Measurements from ENCODE around the gene LRRC43. TPM values are rescaled to one million over a fixed set of nuclear protein-coding genes. Genes with fewer than 3 reads are reported as not detected.

Gene LRRC43
- polyA plus RNA-seq, 4 donors: 0.27 to 1.1 TPM; not detected in 2

DNA sequence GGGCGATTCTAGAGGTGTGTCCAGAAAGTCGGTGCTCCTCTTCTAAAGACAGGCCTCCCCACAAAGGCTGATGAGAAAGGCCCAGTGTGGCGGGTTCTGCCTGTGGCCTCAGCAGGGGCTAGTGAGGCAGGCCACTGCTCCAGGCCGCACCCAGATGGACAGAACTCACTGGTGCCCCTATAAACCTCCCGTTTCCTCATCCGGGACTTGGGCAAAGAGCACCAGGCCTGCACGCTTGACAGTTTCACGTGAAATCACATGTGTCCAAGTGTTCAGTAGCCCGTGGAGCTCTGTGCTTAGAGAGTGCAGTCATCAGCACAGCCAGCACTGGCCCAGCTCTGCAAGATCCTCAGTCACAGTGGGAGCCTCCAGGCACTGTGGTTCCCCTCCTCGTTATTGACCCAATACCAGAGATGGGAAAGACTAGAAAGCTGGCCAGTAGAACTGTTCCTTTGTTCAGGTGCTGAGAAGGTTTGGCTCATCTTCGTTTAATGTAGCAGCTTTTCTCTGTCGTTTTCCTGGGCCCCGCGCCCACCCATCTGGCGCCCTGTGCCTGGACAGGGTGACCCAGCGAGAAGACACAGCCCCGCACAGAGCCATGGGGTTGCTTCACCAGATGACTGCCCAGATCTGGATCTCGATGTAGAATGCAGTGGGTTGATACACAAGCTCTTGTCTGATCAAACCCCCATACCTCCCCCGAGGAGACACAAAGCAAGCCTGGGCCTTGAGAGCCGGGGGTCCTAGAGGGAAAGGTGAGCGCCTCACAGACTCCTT is 35.2 kb upstream of the LRRC43 start:
- Histone ChIP-seq H3K27ac (ENCODE audit: low read depth in 1 of 3, low read length in 2 of 3) (no peak overlapping the region), H3K27me3 (ENCODE audit: control insufficient read depth in 3 of 3, insufficient read depth in 3 of 3, low read length in 3 of 3) (no peaks in the 10 kb centered on the region), H3K9me3 (ENCODE audit: control insufficient read depth in 2 of 2, insufficient read depth in 1 of 2, low read depth in 1 of 2, low read length in 1 of 2) (no peaks in the 10 kb centered on the region), H3K36me3 (ENCODE audit: control insufficient read depth in 3 of 3, insufficient read depth in 2 of 3, low read depth in 1 of 3, low read length in 3 of 3) (peaks cover 0 to 46% (median 0%) of the 10 kb centered on the region in 3 donors), H3K4me3 (ENCODE audit: low read depth in 1 of 3, low read length in 3 of 3) (no peak overlapping the region), H3K4me1 (ENCODE audit: control insufficient read depth in 3 of 3, insufficient read depth in 2 of 3, low read depth in 1 of 3, low read length in 2 of 3) (no peaks in the 10 kb centered on the region)
- FAIRE-seq (no peak), DNase-seq (no peak)
- WGBS, 3 donors: 53 to 81% (median 67%) methylated on average over 21 of the region's 21 CpGs

DNA sequence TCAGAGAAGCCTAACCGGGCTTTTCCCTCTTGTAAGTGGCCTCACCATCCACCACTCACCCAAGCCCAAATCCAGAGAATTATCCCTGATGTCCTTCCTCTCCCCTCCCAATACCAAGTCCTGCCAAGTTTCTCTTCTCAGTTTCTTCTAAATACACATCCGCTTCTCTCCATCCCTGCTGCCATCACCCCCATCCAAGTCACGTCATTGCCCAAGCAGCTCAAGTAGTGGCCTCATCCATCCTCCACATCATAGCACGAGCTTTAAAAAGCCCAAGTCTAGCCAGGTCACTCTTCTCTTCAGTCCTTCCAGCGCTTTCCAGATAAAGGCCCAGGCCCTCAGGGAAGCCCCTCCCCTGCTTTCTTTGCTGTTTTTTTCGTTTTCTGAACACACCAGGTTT is 34.3 kb upstream of the LRRC43 start:
- WGBS, 3 donors: 31 to 49% (median 46%) methylated on average over 6 of the region's 6 CpGs
- no peak overlapping the region for H3K4me3 ChIP-seq (ENCODE audit: low read depth in 1 of 3, low read length in 3 of 3)
- H3K9me3 ChIP-seq (ENCODE audit: control insufficient read depth in 2 of 2, insufficient read depth in 1 of 2, low read depth in 1 of 2, low read length in 1 of 2): no peaks in the 10 kb centered on the region
- peaks cover 0 to 36% (median 0%) of the 10 kb centered on the region in 3 donors for H3K36me3 ChIP-seq (ENCODE audit: control insufficient read depth in 3 of 3, insufficient read depth in 2 of 3, low read depth in 1 of 3, low read length in 3 of 3)
- H3K4me1 ChIP-seq (ENCODE audit: control insufficient read depth in 3 of 3, insufficient read depth in 2 of 3, low read depth in 1 of 3, low read length in 2 of 3): no peaks in the 10 kb centered on the region
- FAIRE-seq: no peak
- no peaks in the 10 kb centered on the region for H3K27me3 ChIP-seq (ENCODE audit: control insufficient read depth in 3 of 3, insufficient read depth in 3 of 3, low read length in 3 of 3)
- H3K27ac ChIP-seq (ENCODE audit: low read depth in 1 of 3, low read length in 2 of 3): no peak overlapping the region
- no peak for DNase-seq

DNA sequence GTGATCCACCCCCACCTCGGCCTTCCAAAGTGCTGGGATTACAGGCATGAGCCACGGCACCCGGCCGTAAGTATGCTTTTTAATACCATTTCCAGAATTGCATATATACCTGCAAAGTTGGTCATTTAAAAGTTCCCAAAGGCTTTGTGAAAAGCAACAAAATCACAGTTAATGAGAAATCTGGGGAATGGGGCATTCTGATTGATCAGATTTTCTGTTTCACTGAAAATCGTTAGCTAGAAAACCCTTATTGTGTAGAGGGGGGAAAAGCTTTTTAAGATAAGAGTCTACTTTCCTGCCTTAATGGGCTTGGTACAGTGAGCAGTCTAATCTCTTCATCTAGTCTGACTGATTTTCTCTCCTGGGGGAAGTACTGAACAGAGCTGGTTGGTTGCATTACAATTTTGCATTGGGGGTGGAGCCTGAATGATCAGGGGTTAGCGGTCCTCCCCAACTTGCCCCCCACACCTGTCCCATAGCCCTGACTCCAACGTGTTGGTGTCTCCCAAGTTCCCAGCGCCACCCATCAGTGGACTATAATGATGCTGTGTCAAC is 32.7 kb upstream of the LRRC43 start:
- Histone ChIP-seq H3K36me3 (ENCODE audit: control insufficient read depth in 3 of 3, insufficient read depth in 2 of 3, low read depth in 1 of 3, low read length in 3 of 3) (peaks cover 0 to 22% (median 0%) of the 10 kb centered on the region in 3 donors), H3K4me1 (ENCODE audit: control insufficient read depth in 3 of 3, insufficient read depth in 2 of 3, low read depth in 1 of 3, low read length in 2 of 3) (no peaks in the 10 kb centered on the region), H3K27ac (ENCODE audit: low read depth in 1 of 3, low read length in 2 of 3) (no peak overlapping the region), H3K9me3 (ENCODE audit: control insufficient read depth in 2 of 2, insufficient read depth in 1 of 2, low read depth in 1 of 2, low read length in 1 of 2) (no peaks in the 10 kb centered on the region), H3K4me3 (ENCODE audit: low read depth in 1 of 3, low read length in 3 of 3) (no peak overlapping the region), H3K27me3 (ENCODE audit: control insufficient read depth in 3 of 3, insufficient read depth in 3 of 3, low read length in 3 of 3) (no peaks in the 10 kb centered on the region)
- 71 to 77% (median 76%) methylated on average over 8 of the region's 8 CpGs for WGBS, 3 donors
- DNase-seq (no peak), FAIRE-seq (no peak)

DNA sequence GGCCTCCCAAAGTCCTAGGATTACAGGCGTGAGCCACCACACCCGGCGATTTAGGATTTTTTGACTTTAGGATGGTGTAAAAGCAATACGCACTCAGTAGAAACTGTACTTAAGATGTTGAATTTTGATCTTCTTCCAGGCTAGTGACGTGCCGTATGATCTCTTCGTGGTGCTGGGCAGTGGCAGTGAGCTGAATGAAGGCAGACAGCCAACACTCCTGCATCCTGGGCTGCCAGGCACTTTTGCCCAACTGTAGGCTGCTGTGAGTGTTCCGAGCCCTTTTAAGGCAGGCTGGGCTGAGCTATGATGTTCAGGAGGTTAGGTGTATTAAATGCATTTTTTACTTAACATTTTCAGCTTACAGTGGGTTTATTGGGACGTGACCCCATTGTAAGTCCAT is 30.2 kb upstream of the LRRC43 start:
- WGBS, 3 donors: 88 to 94% (median 91%) methylated on average over 9 of the region's 9 CpGs
- no peak overlapping the region for H3K4me3 ChIP-seq (ENCODE audit: low read depth in 1 of 3, low read length in 3 of 3)
- DNase-seq: no peak

DNA sequence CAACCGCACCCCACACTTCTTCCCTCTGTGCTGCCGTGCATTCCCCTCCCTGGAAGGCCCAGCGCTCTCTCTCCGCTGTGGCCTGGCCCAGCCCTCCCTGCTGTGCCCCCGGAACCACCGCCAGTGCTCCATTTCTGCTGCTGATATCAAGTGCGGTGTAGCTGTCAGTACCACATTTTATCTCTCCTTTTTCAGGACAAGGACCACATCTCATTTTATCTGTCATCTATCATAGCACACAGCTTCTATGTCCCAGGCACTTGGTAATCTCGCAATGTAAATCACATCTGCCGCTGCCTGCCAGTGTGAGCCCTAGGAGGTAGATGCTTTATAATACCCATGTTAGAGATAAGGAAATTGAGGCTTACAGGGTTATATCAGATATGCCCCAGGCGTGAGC is 27.2 kb upstream of the LRRC43 start:
- Histone ChIP-seq H3K4me3 (ENCODE audit: low read depth in 1 of 3, low read length in 3 of 3) (no peak overlapping the region), H3K9me3 (ENCODE audit: control insufficient read depth in 2 of 2, insufficient read depth in 1 of 2, low read depth in 1 of 2, low read length in 1 of 2) (no peaks in the 10 kb centered on the region), H3K27ac (ENCODE audit: low read depth in 1 of 3, low read length in 2 of 3) (no peak overlapping the region), H3K36me3 (ENCODE audit: control insufficient read depth in 3 of 3, insufficient read depth in 2 of 3, low read depth in 1 of 3, low read length in 3 of 3) (no peaks in the 10 kb centered on the region), H3K4me1 (ENCODE audit: control insufficient read depth in 3 of 3, insufficient read depth in 2 of 3, low read depth in 1 of 3, low read length in 2 of 3) (no peaks in the 10 kb centered on the region), H3K27me3 (ENCODE audit: control insufficient read depth in 3 of 3, insufficient read depth in 3 of 3, low read length in 3 of 3) (no peaks in the 10 kb centered on the region)
- no peak for FAIRE-seq
- 84 to 95% (median 94%) methylated on average over 10 of the region's 10 CpGs for WGBS, 3 donors
- DNase-seq: no peak

More for the DNA sequence above, 30.2 kb upstream of the LRRC43 start:
- FAIRE-seq: no peak
- H3K9me3 ChIP-seq (ENCODE audit: control insufficient read depth in 2 of 2, insufficient read depth in 1 of 2, low read depth in 1 of 2, low read length in 1 of 2): no peaks in the 10 kb centered on the region
- no peaks in the 10 kb centered on the region for H3K4me1 ChIP-seq (ENCODE audit: control insufficient read depth in 3 of 3, insufficient read depth in 2 of 3, low read depth in 1 of 3, low read length in 2 of 3)
- H3K27me3 ChIP-seq (ENCODE audit: control insufficient read depth in 3 of 3, insufficient read depth in 3 of 3, low read length in 3 of 3): no peaks in the 10 kb centered on the region
- H3K36me3 ChIP-seq (ENCODE audit: control insufficient read depth in 3 of 3, insufficient read depth in 2 of 3, low read depth in 1 of 3, low read length in 3 of 3): no peaks in the 10 kb centered on the region
- no peak overlapping the region for H3K27ac ChIP-seq (ENCODE audit: low read depth in 1 of 3, low read length in 2 of 3)

DNA sequence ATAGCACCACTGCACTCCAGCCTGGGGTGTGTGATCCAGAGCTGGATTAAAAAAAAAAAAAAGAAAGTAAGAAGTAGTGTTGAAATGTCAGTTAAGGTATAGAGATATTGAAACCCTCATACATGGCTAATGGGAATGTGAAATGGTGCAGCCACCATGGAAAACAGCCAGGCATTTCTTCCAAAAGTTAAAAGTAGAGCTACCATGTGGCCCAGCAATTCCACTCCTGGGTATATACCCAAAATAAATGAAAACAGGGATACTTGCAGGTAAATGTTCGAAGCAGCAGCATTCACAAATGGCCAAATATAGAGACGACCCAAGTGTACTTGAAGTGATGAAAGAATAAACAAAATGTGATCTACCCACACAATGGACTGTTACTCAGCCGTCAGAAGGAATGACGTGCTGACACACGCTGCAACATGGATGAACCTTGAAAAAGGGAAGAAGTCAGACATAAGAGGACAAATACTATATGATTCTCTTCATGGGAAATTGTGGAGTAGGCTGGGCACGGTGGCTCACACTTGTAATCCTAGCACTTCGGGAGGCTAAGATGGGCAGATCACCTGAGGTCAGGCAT is 24.1 kb upstream of the LRRC43 start:
- no peaks in the 10 kb centered on the region for H3K27me3 ChIP-seq (ENCODE audit: control insufficient read depth in 3 of 3, insufficient read depth in 3 of 3, low read length in 3 of 3)
- WGBS, 3 donors: 91 to 92% (median 91%) methylated on average over 7 of the region's 7 CpGs
- no peaks in the 10 kb centered on the region for H3K36me3 ChIP-seq (ENCODE audit: control insufficient read depth in 3 of 3, insufficient read depth in 2 of 3, low read depth in 1 of 3, low read length in 3 of 3)
- no peak overlapping the region for H3K4me3 ChIP-seq (ENCODE audit: low read depth in 1 of 3, low read length in 3 of 3)
- no peak for DNase-seq
- no peak overlapping the region for H3K27ac ChIP-seq (ENCODE audit: low read depth in 1 of 3, low read length in 2 of 3)
- no peak for FAIRE-seq
- H3K9me3 ChIP-seq (ENCODE audit: control insufficient read depth in 2 of 2, insufficient read depth in 1 of 2, low read depth in 1 of 2, low read length in 1 of 2): no peaks in the 10 kb centered on the region
- no peaks in the 10 kb centered on the region for H3K4me1 ChIP-seq (ENCODE audit: control insufficient read depth in 3 of 3, insufficient read depth in 2 of 3, low read depth in 1 of 3, low read length in 2 of 3)

DNA sequence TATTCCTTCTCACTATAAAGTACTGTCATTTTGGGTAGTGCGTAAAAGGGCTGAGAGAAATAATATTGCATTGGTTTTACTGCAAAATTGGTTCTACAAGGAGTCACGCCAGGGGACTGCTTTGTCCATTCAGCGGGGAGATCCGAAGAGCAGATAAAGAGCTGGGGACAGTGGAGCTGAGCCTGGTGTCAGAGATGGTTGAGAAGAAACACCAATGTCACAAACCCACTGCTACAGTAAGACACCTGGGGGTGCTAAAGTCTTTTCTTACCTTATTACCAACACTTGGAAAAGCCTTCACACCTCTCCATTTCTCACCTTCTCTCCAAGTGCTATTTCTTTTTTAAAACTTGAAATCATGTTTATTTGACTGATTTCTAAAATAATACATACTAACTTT is 23.0 kb upstream of the LRRC43 start:
- Histone ChIP-seq H3K36me3 (ENCODE audit: control insufficient read depth in 3 of 3, insufficient read depth in 2 of 3, low read depth in 1 of 3, low read length in 3 of 3) (no peaks in the 10 kb centered on the region), H3K27me3 (ENCODE audit: control insufficient read depth in 3 of 3, insufficient read depth in 3 of 3, low read length in 3 of 3) (no peaks in the 10 kb centered on the region), H3K27ac (ENCODE audit: low read depth in 1 of 3, low read length in 2 of 3) (no peak overlapping the region), H3K4me3 (ENCODE audit: low read depth in 1 of 3, low read length in 3 of 3) (no peak overlapping the region), H3K4me1 (ENCODE audit: control insufficient read depth in 3 of 3, insufficient read depth in 2 of 3, low read depth in 1 of 3, low read length in 2 of 3) (no peaks in the 10 kb centered on the region), H3K9me3 (ENCODE audit: control insufficient read depth in 2 of 2, insufficient read depth in 1 of 2, low read depth in 1 of 2, low read length in 1 of 2) (no peaks in the 10 kb centered on the region)
- WGBS, 3 donors: 64 to 72% (median 71%) methylated on average over 4 of the region's 4 CpGs
- FAIRE-seq: no peak
- DNase-seq: no peak

DNA sequence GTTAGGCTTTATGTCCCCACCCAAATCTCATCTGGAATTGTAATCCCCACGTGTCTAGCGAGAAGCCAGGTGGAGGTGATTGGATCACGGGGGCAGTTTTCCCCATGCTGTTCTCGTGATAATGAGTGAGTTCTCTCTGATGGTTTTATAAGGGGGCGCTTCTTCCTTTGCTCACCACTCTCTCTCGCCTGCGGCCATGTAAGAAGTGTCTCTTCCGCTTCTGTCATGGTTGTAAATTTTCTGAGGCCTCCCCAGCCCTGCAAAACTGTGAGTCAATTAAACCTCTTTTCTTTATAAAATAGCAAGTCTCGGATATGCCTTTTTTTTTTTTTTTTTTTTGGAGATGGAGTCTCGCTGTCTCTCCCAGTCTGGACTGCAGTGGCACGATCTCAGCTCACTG is 22.2 kb upstream of the LRRC43 start:
- Histone ChIP-seq H3K4me3 (ENCODE audit: low read depth in 1 of 3, low read length in 3 of 3) (no peak overlapping the region), H3K27me3 (ENCODE audit: control insufficient read depth in 3 of 3, insufficient read depth in 3 of 3, low read length in 3 of 3) (no peaks in the 10 kb centered on the region), H3K36me3 (ENCODE audit: control insufficient read depth in 3 of 3, insufficient read depth in 2 of 3, low read depth in 1 of 3, low read length in 3 of 3) (no peaks in the 10 kb centered on the region), H3K9me3 (ENCODE audit: control insufficient read depth in 2 of 2, insufficient read depth in 1 of 2, low read depth in 1 of 2, low read length in 1 of 2) (no peaks in the 10 kb centered on the region), H3K4me1 (ENCODE audit: control insufficient read depth in 3 of 3, insufficient read depth in 2 of 3, low read depth in 1 of 3, low read length in 2 of 3) (no peaks in the 10 kb centered on the region), H3K27ac (ENCODE audit: low read depth in 1 of 3, low read length in 2 of 3) (no peak overlapping the region)
- FAIRE-seq: no peak
- no peak for DNase-seq
- WGBS, 3 donors: 88 to 93% (median 89%) methylated on average over 11 of the region's 11 CpGs
